ACC112 (cell line): Measurements from ENCODE around the gene GLYATL1.
A peak's percentile ranks its signal among the peaks of the same experiment; 100 is the strongest.

Experiments used
- H2AFZ ChIP-seq: fragments of 200-600 bp; sonication (generic); one replicate; pipeline ENCODE4 v1.6.0; 2017; ENCODE audit warnings: antibody characterized with exemption, low read length; ENCODE audit not compliant: unreplicated experiment
- H3K27ac ChIP-seq: fragments of 200-600 bp; sonication (generic); 2 replicates; pipeline ENCODE4 v1.5.1; 2014; ENCODE audit warnings: low read depth, mild to moderate bottlenecking, antibody characterized with exemption, low read length, moderate library complexity
- H3K27me3 ChIP-seq: fragments of 200-600 bp; sonication (generic); 2 replicates; pipeline ENCODE4 v1.6.1; 2014; ENCODE audit warnings: mild to moderate bottlenecking, antibody characterized with exemption, low read length, moderate library complexity, mixed read lengths; ENCODE audit not compliant: insufficient read depth
- H3K36me3 ChIP-seq: fragments of 200-600 bp; sonication (generic); 2 replicates; pipeline ENCODE4 v1.6.1; 2016; ENCODE audit warnings: mild to moderate bottlenecking, antibody characterized with exemption, low read length, moderate library complexity, mixed read lengths; ENCODE audit not compliant: insufficient read depth
- H3K4me1 ChIP-seq: fragments of 200-600 bp; sonication (generic); one replicate; pipeline ENCODE4 v1.6.1; 2016; ENCODE audit warnings: low read length, mixed read lengths; ENCODE audit not compliant: insufficient read depth, unreplicated experiment, control insufficient read depth
- H3K4me3 ChIP-seq: fragments of 200-600 bp; sonication (generic); 2 replicates; pipeline ENCODE4 v1.5.1; 2014; ENCODE audit warnings: mild to moderate bottlenecking, low read depth, low read length
- H3K79me2 ChIP-seq: fragments of 200-600 bp; sonication (generic); one replicate; pipeline ENCODE4 v1.6.0; 2016; ENCODE audit warnings: low read length; ENCODE audit not compliant: control insufficient read depth, unreplicated experiment, insufficient read depth

The GLYATL1 gene

DNA sequence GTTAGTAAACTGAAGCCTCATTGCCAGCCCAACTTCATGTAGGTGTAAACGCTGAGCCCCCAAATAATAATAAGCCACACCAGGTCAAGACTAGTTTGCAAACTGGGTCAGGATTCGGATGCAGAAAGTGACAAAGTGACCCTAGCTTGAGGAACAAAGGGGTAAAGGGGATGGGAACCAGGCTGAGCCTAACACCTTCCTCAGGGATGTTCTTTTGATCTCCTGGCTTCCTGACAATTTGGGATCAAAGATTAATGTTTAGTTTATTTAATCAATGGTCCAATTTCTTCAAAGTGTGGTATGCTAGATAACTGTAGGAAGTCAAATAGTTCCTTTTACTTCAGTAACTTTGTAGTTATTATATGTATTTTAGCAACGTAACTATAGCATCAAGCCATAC is 9.9 kb downstream of the GLYATL1 start:
- Histone ChIP-seq H3K27ac (no peak overlapping the region), H3K79me2 (no peaks in the 10 kb centered on the region), H3K4me3 (no peak overlapping the region), H3K4me1 (no peaks in the 10 kb centered on the region), H3K36me3 (no peaks in the 10 kb centered on the region), H2AFZ (no peak overlapping the region), H3K27me3 (no peaks in the 10 kb centered on the region)

DNA sequence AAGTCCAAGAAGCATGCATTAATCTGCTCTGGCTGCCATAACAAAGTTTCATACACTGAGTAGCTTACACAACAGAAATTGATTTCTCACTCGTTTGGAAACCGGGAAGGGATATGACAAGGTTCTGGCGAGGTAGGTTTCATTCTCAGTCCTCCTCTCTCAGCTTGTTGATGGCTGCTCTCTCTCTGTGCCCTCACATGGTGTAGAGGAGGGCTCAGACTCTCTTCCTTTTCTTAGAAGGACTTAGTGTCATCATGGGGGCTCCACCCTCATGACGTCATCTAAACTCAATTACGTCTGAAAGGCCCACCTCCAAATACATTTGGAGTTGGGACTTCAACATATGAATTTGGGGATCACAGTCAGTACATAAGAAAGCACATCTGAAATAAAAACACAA is 18.6 kb downstream of the GLYATL1 start:
- Histone ChIP-seq H3K4me1 (no peaks in the 10 kb centered on the region), H3K27me3 (peaks cover 19% of the 10 kb centered on the region; the same call in 1 of the 2 replicates), H3K79me2 (no peaks in the 10 kb centered on the region), H3K4me3 (no peak overlapping the region), H2AFZ (no peak overlapping the region), H3K36me3 (no peaks in the 10 kb centered on the region), H3K27ac (no peak overlapping the region)

DNA sequence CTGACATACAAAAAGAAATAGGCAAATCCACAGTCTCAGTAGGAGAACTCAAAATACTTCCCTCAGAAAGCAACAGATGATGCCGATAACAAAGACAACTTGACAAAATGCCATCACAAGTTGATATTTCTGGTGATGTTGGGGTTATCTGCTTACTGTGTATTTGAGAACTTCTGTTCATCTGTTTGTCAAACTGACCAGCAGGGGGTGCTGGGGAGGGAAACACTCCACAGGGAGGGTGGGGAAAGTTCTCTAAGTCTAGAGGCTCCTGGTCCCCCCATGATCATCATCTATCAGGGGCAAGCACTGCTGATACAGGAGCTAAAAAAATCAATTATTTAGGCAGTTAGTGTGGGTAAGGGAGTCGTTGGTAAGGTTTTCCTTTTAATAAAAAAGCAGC is 19.2 kb downstream of the GLYATL1 start:
- no peak overlapping the region for H3K4me3 ChIP-seq
- no peaks in the 10 kb centered on the region for H3K4me1 ChIP-seq
- H3K36me3 ChIP-seq = no peaks in the 10 kb centered on the region
- no peak overlapping the region for H2AFZ ChIP-seq
- no peaks in the 10 kb centered on the region for H3K79me2 ChIP-seq
- H3K27ac ChIP-seq = no peak overlapping the region
- H3K27me3 ChIP-seq = peaks cover 25% of the 10 kb centered on the region

DNA sequence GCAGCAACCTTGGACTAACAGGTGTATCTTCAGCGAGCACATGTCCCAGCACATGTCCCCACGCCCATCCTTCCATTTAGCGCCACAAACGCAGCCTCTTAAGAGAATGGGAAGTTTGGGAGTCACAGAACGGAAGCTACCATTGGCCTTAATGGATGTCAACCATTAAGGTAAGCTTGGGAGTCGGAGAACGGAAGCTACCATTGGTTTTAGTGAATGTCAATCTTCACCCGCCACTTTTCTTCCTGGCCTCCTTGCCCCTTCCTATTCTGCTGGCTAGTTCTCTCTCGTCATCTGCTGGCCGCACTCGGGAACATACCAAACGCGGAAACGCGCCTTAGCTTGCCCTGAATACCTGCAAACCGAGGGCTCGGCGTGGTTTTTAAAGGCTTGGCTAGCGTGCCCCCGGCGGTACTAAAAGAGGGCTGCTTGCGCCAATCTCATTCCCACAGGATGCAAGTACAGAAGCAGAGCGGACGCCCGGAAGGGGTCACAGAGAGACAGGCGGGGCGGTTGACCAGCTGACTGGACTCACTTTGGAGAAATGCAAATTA is 24.3 kb downstream of the GLYATL1 start:
- Histone ChIP-seq H3K27me3 (peaks cover 67% of the 10 kb centered on the region), H3K4me3 (peak overlapping the region; percentile 59), H3K36me3 (no peaks in the 10 kb centered on the region), H2AFZ (no peak overlapping the region), H3K27ac (no peak overlapping the region), H3K79me2 (no peaks in the 10 kb centered on the region), H3K4me1 (no peaks in the 10 kb centered on the region)

DNA sequence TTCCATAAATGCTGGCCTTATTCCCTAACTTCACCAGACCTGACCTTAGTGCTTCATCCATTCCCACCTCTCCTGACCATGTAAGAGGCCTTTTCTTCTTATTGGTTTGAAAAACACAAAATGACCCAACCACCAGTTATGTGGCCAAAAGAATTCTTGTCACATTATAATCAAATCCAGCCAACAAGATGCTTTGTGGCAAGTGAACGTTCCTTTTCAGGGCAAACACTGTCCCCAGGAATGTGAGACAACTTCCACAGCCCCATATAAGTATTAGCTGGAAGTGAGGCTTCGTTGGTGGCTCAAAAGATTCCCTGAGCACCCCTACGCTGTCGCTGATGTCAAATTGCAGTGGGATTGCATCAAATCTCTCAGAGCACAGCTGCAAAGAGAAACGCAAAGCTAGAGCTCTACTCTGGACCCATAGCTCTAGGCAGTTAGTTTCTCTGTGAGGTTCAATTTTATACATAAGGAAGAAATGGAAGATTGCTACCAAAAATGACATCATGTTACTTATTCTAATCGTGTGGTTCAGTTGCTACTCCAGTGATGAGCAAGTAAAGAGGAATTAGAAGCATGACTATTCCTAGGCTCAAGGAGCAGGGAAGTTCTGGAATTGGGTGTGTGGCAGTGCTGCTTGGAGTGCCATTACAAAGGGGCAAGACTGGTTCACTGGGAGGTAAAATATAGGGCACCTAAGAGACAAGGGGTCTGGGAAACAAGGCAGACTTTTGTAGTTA is 26.1 kb downstream of the GLYATL1 start:
- Histone ChIP-seq H3K4me1 (no peaks in the 10 kb centered on the region), H2AFZ (no peak overlapping the region), H3K27me3 (peaks cover 85% of the 10 kb centered on the region), H3K36me3 (no peaks in the 10 kb centered on the region), H3K4me3 (no peak overlapping the region), H3K27ac (no peak overlapping the region), H3K79me2 (no peaks in the 10 kb centered on the region)

DNA sequence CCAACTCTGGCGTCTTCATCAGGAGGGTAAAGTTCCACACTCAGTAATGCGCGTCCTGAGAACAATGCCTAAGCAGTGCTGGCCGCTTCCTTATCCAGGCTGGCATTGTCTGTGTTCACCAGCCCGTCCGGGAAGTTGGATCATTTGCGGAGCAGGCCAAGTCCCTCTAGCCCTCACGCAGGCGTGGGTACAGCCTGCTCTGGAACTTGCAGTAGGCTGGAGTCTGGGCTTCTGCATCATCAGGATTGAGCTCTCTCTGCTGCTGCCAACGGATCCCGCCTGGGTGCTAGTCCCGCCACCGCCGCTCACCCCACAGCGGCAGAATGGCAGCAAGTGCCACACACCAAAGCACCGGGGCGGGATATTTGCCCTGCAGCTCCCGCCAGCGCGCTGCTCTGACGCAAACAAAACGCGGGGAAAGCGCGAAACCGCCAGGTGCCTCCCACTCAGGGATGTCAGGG is 29.0 kb downstream of the GLYATL1 start:
- Histone ChIP-seq H3K4me3 (no peak overlapping the region), H3K27me3 (peaks cover 78% of the 10 kb centered on the region), H3K79me2 (no peaks in the 10 kb centered on the region), H3K4me1 (no peaks in the 10 kb centered on the region), H3K36me3 (no peaks in the 10 kb centered on the region), H3K27ac (no peak overlapping the region), H2AFZ (no peak overlapping the region)

DNA sequence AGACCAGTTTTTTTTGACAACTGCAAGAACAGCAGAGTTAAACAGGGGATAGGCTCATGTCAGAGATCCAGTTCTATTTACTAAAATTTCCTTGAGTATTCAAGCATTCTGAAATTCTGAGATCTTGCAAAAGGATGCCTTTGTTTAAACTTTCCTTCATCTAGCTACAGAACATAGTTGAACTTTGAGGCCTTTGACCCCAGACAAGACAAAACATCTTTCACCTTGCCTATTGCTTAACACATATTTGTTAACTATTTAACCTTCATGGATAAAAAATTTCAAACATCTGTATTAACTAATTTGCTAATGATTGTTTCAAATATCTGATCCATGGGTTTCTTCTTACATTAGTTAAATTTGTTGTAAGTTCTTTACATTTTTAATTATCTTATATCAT is 38.2 kb downstream of the GLYATL1 start:
- no peaks in the 10 kb centered on the region for H3K4me1 ChIP-seq
- H3K4me3 ChIP-seq = no peak overlapping the region
- no peak overlapping the region for H2AFZ ChIP-seq
- no peaks in the 10 kb centered on the region for H3K79me2 ChIP-seq
- H3K27me3 ChIP-seq = peaks cover 27% of the 10 kb centered on the region
- no peaks in the 10 kb centered on the region for H3K36me3 ChIP-seq
- H3K27ac ChIP-seq = no peak overlapping the region

DNA sequence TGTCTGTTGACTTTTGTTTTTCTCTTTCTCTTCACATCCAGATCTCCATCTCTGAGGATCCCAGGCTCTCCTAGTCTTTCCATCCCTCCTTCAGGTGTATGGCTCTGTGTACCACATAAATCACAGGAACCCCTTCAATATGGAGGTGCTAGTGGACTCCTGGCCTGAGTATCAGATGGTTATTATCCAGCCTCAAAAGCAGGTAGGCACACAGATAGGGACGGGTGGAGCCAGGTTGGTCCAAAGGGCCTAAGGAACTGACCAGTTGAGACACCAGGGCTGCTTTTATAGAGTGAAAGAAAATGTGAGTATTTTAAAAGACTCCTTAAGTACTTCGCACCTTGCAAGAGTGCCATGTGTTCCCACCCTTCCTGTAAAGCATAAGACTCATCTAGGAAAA is 39.9 kb downstream of the GLYATL1 start:
- H3K27me3 ChIP-seq = peaks cover 34% of the 10 kb centered on the region
- no peak overlapping the region for H3K4me3 ChIP-seq
- H3K27ac ChIP-seq = no peak overlapping the region
- H3K79me2 ChIP-seq = no peaks in the 10 kb centered on the region
- H3K36me3 ChIP-seq = no peaks in the 10 kb centered on the region
- no peaks in the 10 kb centered on the region for H3K4me1 ChIP-seq
- H2AFZ ChIP-seq = no peak overlapping the region

DNA sequence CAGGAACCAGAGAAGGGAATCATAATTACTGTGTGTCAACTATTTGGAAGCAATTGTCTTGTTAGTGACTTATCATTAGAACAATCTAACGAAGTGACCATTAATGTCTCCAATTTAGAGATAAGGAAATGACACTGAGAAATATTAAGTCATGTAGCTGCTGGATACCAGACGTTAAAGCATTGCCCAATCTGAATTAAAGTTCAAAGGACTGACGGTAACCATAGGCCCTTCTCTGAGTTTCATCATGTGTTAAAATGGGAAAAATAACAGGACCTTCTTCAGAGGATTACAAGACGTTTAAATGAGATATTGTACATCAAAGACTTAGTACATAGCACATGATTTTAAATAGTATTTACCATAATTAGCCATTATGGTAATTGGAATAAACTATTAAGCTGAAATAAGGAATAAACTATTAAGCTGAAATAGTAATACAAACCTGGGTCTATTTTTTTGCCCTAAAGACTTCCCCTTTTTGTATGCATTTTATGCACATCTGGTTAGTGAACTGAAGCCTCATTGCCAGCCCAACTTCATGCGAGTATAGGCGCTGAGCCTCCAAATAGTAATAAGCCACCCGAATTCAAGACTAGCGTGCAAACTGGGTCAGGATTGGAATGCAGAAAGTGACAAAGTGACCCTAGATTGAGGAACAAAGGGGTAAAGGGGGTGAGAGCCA is 41.0 kb downstream of the GLYATL1 start:
- Histone ChIP-seq H3K27ac (no peak overlapping the region), H3K36me3 (no peaks in the 10 kb centered on the region)

DNA sequence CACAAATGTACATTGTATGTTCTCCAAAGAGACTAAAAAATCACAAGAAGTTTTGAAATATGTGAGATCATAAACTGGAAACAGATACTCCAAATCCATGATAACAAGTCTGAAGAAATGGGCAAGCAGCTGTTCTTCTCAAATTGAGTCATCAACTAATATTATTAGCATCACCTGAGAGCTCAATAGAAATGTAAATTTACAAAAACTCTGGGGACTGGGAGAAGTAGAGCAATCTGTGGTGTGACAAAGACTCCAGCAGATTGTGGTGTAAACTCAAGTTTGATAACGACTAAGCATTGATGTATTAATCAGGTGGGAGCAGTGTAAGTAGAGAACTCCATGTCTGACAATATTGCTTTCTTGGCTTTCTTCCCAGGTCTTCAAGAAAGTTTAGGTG is 53.2 kb downstream of the GLYATL1 start:
- H3K36me3 ChIP-seq = no peaks in the 10 kb centered on the region
- no peak overlapping the region for H3K27ac ChIP-seq
- H3K79me2 ChIP-seq = no peaks in the 10 kb centered on the region
- no peaks in the 10 kb centered on the region for H3K4me1 ChIP-seq
- H2AFZ ChIP-seq = no peak overlapping the region
- H3K27me3 ChIP-seq = peaks cover 49% of the 10 kb centered on the region
- no peak overlapping the region for H3K4me3 ChIP-seq

More for the DNA sequence above, 41.0 kb downstream of the GLYATL1 start:
- no peaks in the 10 kb centered on the region for H3K79me2 ChIP-seq
- H2AFZ ChIP-seq = no peak overlapping the region
- H3K4me1 ChIP-seq = no peaks in the 10 kb centered on the region
- H3K4me3 ChIP-seq = no peak overlapping the region
- H3K27me3 ChIP-seq = peaks cover 34% of the 10 kb centered on the region

DNA sequence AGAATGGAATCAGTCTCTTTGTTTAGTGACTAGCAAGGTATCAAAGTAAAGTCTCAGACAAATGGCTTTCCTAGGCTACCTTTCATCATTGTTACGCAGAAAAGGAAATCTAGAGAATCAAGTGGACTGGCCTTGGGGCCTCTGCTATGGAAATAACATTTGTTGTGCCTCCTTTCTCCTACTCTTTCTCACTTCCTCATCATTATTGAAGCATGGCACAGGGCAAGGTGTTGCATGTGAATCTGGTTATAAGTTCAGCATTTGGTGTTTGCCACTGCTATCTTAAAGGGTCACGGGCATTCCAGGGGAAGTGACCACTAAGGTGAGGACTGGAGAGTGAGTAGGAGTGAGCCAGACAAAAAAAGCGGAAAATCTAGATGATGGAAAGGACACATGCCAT is 54.9 kb downstream of the GLYATL1 start:
- H3K4me1 ChIP-seq = no peaks in the 10 kb centered on the region
- H3K36me3 ChIP-seq = no peaks in the 10 kb centered on the region
- peaks cover 56% of the 10 kb centered on the region for H3K27me3 ChIP-seq
- no peak overlapping the region for H2AFZ ChIP-seq
- H3K4me3 ChIP-seq = no peak overlapping the region
- H3K27ac ChIP-seq = no peak overlapping the region
- no peaks in the 10 kb centered on the region for H3K79me2 ChIP-seq
